T-helper 2 cell (primary cell): ENCODE measurements around the gene CDK12.
"Not testable (repeated sequence)": the region's sequence is repeated elsewhere in the genome, so short reads cannot be mapped to it uniquely, and the experiment has no call there.

ENCODE experiments used
- DNase-seq, 5 experiments: peaks; one replicate each; pipeline versions ENCODE4 v3.0.0 to v3.0.0-alpha.2; 2012 to 2022
- total RNA-seq, 2 donors: gene quantifications; one replicate each; lab custom pipeline; 2026; lab: John Stamatoyannopoulos, UW

The CDK12 gene
- total RNA-seq = 162 to 164 reads per million in 2 donors

DNA sequence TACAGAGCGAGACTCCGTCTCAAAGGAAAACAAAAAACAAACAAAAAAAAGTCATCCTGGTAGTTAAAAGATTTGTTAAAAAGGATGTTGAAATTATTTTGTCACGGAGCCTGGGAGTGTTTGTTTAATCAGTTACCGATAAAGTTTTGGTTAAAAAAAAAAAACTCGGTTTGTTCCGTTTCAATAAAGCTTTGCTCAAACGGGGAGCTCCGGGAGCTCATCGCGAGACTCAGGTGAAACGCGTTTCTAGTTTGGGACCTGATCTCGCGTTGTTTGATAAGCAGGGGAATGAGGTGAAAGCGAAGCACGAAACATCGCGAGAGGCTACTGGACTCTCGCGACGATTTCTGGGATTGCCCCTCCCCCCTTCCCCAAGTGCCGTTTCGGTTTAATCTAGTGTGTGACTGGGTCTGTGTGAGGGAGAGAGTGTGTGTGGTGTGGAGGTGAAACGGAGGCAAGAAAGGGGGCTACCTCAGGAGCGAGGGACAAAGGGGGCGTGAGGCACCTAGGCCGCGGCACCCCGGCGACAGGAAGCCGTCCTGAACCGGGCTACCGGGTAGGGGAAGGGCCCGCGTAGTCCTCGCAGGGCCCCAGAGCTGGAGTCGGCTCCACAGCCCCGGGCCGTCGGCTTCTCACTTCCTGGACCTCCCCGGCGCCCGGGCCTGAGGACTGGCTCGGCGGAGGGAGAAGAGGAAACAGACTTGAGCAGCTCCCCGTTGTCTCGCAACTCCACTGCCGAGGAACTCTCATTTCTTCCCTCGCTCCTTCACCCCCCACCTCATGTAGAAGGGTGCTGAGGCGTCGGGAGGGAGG is at the start of gene CDK12:
Gene CDK12 (plus strand): TSS at position 374 of the 813 bp plus-strand sequence. CDS start 586 bp downstream, outside the sequence.
- peak; percentile 71 to 99 (median 91) for DNase-seq

GRCh38 chr17:39416141-39416540 is 45.1 kb upstream of the CDK12 start:
- no peak for DNase-seq

GRCh38 chr17:39429600-39429999 is 31.7 kb upstream of the CDK12 start:
- no peak for DNase-seq

GRCh38 chr17:39439868-39440267 is 21.4 kb upstream of the CDK12 start:
- not testable (repeated sequence) for DNase-seq

- no peak for DNase-seq
Observed at GRCh38 chr17:39443326-39443725, 18.0 kb upstream of the CDK12 start.

- DNase-seq = no peak
Observed at GRCh38 chr17:39447561-39447960, 13.7 kb upstream of the CDK12 start.

DNA sequence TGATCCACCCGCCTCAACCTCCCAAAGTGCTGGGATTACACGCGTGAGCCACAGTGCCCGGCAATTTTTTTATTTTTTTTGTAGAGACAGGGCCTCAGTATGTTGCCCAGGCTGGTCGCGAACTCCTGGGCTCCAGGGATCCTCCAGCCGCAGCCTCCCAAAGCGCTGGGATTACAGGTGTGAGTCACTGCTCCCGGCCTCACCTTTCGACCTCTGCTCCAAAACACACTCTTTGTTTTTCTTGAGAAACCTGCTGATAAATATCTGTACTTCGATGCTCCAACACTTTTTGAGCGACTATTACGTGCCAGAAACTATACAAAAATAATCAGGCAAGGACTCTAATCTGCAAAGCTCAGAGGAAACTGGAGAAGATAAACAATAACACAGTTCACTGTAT is 11.2 kb upstream of the CDK12 start:
- DNase-seq = no peak

DNA sequence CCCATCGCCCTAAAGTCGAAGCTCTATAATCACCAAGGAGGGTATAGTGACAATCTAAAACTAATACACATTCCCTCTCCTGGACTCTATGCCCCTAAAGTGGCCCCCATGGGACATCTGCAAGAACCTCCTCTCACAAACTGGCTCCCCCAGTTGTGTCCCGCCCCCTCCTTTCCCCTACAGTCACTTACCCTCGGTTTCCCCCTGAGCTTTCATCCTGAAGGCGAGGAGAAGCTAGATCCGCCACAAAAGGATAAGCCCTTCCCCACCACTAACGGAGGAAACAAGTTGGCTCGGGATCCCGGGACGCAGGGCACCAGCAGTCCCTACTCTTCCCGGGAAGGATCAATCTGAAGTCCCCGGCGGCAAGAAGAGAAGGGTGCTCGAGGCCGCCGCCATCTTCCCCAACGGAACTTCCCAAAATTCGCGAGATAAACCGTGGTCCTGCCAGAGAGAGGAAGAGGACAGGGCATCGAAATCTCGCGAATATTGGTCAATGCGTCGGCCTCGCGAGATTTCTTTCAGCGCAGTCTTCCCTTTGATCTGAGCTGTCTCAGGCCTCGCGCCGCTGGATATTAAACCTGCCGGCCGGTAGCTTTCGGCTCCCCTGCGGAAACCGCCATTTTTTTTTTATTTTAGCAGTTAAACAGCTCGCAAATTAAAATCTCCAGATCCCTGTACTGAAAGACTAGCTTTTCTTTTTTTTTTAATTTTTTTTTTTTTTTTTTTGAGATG is 10.3 kb upstream of the CDK12 start, which contains the start of gene MED1:
Gene MED1 (minus strand): TSS at position 417 of the 735 bp plus-strand sequence. CDS start 201 bp downstream, at position 216.
- DNase-seq = peak; percentile 69 to 99 (median 87)

DNA sequence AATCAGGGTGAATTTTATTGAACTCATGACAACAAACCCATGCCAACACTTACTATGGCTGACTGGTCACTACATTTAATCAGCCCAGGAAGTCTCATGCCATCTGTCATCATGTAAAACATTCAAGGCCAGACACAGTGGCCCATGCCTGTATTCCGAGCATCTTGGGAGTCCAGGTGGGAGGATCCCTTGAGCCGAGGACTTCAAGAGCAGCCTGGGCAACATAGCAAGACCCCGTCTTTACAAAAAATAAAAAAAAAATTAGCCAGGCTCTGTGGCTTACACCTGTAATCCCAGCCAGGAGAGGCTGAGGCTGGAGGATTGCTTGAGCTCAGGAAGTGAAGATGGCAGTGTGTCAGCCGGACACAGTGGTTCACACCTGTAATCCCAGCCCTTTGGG is 5.4 kb upstream of the CDK12 start:
- no peak for DNase-seq

GRCh38 chr17:39461926-39462569 is 762 bp downstream of the CDK12 start:
- DNase-seq = peak in 3 of 5 experiments; percentile 3 to 63 (median 7)

- DNase-seq = peak in 1 of 5 experiments; percentile 24
Observed at GRCh38 chr17:39462631-39463375, 1.5 kb downstream of the CDK12 start.

DNA sequence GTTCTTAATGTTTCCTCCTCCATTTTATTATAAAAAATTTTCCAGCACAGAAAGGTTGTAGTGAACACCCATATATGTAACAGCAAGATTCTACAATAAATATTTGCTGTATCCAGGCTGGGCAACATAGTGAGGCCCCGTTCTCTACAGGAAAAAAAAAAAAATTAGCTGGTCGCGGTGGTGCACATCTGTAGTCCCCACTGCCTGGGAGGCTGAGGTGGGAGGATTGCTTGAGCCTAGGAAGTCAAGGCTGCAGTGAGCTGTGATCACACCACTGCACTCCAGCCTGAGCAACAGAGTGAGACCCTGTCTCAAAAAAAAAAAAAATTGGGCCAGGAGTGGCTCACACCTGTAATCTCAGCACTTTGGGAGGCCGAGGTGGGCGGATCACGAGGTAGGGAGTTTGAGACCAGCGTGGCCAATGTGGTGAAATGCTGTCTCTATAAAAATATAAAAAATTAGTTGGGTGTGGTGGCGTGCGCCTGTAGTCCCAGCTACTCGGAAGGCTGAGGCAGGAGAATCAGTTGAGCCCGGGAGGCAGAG is 3.4 kb downstream of the CDK12 start:
- not testable (repeated sequence) for DNase-seq

GRCh38 chr17:39468610-39469009 is 7.3 kb downstream of the CDK12 start:
- not testable (repeated sequence) for DNase-seq

DNA sequence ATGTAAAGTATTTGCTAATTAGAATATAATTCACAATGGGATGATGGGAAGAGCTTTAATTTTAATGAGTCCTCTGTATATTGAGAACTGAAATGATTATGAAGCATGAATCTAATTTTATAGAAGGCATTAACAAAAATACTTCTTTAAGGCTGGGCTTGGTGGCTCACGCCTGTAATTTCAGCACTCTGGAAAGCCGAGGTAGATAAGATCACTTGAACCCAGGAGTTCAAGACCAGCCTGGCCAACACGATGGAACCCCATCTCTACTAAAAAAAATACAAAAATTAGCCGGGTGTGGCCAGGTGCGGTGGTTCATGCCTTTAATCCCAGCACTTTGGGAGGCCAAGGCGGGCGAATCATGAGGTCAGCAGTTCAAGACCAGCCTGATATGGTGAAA is 12.0 kb downstream of the CDK12 start:
- no peak for DNase-seq

GRCh38 chr17:39479631-39480030 is 18.3 kb downstream of the CDK12 start:
- DNase-seq = not testable (repeated sequence)

DNA sequence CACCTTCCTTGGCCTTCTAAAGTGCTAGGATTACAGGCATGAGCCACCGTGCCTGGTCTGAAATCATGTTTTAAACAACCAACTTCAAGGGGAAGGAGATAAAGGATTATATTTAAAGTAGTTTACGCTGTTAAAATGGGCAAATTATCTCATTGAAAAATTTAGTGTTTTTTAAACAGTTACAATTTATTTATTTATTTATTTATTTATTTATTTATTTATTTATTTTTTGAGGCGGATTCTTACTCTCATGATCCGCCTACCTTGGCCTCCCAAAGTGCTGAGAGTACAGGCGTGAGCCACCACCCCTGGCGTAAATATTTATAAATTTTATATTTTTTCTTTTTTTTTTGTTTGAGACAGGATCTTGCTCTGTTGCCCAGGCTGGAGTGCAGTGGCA is 22.2 kb downstream of the CDK12 start:
- DNase-seq = no peak

DNA sequence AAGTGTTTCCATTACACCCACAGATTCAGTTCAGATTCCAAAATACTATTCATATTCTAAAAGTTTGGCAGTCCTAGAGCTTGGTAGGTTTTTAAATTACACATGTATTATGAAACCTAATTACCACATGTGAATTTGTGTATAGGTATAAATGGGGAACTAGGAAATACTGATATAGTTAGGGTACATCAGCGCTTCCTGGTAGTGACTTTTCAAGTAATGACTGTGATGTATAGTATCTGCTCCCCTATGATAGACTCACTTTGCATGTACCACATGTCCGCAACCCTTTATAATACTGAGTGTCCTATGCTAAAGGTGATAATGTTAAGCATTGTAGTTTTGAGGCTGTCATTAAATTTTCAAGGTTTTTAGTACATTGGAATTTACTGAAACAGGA is 22.9 kb downstream of the CDK12 start:
- no peak for DNase-seq

GRCh38 chr17:39485555-39485954 is 24.3 kb downstream of the CDK12 start:
- DNase-seq = no peak

DNA sequence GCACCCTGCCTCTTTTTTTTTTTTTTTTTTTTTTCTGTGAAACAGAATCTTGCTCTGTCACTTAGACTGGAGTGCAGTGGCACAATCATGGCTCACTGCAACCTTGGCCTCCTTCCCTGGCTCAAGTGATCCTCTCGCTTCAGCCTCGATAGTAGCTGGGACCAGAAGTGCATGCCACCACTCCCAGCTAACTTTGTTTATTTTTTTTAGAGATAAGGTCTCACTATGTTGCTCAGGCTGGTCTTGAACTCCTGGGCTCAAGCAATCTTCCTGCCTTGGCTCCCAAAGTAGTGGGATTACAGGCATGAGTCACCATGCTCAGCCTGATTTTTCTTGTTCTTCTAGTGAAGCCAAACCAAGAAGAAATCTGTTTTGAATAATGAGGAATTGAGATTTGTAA is 25.0 kb downstream of the CDK12 start:
- DNase-seq = no peak

GRCh38 chr17:39487490-39487889 is 26.2 kb downstream of the CDK12 start:
- DNase-seq = not testable (repeated sequence)

DNA sequence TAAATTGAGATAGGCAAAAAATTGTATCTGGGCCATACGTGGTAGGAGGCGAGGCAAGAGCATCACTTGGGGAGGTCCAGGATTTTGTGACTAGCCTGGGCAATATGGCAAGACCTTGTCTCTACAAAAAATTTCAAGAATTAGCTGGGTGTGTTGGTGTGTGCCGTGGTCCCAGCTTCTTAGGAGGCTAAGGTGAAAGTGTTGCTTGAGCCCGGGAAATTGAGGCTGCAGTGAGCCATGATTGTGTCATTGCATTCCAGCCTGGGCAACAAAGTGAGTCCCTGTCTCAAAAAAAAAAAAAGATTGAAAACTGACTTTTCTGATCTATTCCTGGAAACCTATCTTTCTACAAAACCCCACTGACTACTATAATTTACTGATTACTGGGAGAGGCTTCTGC is 26.7 kb downstream of the CDK12 start:
- no peak for DNase-seq

GRCh38 chr17:39496921-39497320 is 35.6 kb downstream of the CDK12 start:
- not testable (repeated sequence) for DNase-seq
